Activated naive CD4-positive, alpha-beta T cell treated with anti-CD3 and anti-CD28 coated beads, Interleukin-2, amount 50 U/mL, for 24 hours (primary cell): ENCODE results near the gene MOV10L1.

ENCODE experiments used
- H3K27ac Mint-ChIP-seq: one replicate; pipeline ENCODE4 v1.8.0; 2021; ENCODE audit warnings: mild to moderate bottlenecking, mixed read lengths
- H3K27me3 Mint-ChIP-seq: one replicate; pipeline ENCODE4 v1.8.0; 2021; ENCODE audit warnings: mixed read lengths
- H3K36me3 Mint-ChIP-seq: one replicate; pipeline ENCODE4 v1.8.0; 2021; ENCODE audit warnings: mixed read lengths
- H3K4me1 Mint-ChIP-seq: one replicate; pipeline ENCODE4 v1.8.0; 2021; ENCODE audit warnings: mixed read lengths
- H3K4me3 Mint-ChIP-seq: one replicate; pipeline ENCODE4 v1.8.0; 2021; ENCODE audit warnings: mild to moderate bottlenecking, mixed read lengths
- H3K9me3 Mint-ChIP-seq: one replicate; pipeline ENCODE4 v1.8.0; 2021; ENCODE audit warnings: mixed read lengths

Gene MOV10L1

DNA sequence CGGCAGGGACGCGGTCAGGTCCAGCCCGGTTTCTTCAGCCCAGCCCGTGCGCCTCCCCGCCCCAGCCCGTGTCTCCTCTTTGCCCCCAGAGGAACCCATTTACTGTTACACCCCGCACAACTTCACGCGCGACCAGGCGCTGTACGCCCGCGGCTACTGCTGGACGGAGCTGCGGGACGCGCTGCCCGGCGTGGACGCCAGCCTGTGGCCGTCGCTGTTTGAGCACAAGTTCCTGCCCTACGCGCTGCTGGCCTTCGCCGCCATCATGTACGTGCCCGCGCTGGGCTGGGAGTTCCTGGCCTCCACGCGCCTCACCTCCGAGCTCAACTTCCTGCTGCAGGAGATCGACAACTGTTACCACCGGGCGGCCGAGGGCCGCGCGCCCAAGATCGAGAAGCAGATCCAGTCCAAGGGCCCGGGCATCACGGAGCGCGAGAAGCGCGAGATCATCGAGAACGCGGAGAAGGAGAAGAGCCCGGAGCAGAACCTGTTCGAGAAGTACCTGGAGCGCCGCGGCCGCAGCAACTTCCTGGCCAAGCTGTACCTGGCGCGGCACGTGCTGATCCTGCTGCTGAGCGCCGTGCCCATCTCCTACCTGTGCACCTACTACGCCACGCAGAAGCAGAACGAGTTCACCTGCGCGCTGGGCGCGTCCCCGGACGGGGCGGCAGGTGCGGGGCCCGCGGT is 87.2 kb downstream of the MOV10L1 start:
- Mint-ChIP-seq H3K9me3 (no peaks in the 10 kb centered on the region), H3K4me1 (peaks cover 3% of the 10 kb centered on the region), H3K27ac (no peak overlapping the region), H3K27me3 (peaks cover 4% of the 10 kb centered on the region), H3K36me3 (no peaks in the 10 kb centered on the region), H3K4me3 (no peak overlapping the region)

DNA sequence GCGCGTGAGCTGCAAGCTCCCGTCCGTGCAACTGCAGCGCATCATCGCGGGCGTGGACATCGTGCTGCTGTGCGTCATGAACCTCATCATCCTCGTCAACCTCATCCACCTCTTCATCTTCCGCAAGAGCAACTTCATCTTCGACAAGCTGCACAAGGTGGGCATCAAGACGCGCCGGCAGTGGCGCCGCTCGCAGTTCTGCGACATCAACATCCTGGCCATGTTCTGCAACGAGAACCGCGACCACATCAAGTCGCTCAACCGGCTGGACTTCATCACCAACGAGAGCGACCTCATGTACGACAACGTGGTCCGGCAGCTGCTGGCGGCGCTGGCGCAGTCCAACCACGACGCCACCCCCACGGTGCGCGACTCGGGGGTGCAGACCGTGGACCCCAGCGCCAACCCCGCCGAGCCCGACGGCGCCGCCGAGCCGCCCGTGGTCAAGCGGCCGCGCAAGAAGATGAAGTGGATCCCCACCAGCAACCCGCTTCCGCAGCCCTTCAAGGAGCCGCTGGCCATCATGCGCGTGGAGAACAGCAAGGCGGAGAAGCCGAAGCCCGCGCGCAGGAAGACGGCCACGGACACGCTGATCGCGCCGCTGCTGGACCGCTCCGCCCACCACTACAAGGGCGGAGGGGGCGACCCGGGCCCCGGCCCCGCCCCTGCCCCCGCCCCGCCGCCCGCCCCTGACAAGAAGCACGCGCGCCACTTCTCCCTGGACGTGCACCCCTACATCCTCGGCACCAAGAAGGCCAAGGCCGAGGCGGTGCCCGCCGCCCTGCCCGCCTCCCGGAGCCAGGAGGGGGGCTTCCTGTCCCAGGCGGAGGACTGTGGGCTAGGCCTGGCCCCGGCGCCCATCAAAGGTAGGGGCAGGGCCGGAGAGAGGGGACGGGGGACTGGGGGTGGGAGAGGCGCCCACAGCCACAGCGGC is 88.0 kb downstream of the MOV10L1 start:
- H3K4me1 Mint-ChIP-seq: peaks cover 3% of the 10 kb centered on the region
- peaks cover 2% of the 10 kb centered on the region for H3K27me3 Mint-ChIP-seq
- no peak overlapping the region for H3K4me3 Mint-ChIP-seq
- H3K36me3 Mint-ChIP-seq: no peaks in the 10 kb centered on the region
- no peaks in the 10 kb centered on the region for H3K9me3 Mint-ChIP-seq
- H3K27ac Mint-ChIP-seq: no peak overlapping the region

DNA sequence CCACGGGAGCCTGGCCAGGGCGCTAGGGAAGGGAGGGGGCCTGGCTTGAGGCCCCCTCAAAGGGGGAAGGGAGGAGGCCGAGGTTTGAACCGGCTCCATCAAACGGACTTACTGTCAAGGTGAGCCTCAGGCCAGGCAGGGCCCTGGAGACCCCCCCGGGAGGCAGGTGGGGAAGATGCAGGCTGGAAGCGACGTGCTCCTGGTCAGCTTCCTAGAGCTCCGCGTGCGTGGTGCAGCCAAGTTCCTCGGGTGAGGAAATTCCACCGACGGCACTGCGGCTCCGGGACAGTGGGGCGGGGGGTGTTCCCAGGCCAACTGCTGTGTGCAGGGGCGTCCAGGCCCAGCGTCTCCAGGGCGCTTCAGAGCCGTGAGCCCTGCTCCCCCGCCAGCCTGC is 88.7 kb downstream of the MOV10L1 start:
- Mint-ChIP-seq H3K4me1 (peaks cover 3% of the 10 kb centered on the region), H3K36me3 (no peaks in the 10 kb centered on the region), H3K27me3 (peaks cover 2% of the 10 kb centered on the region), H3K4me3 (no peak overlapping the region), H3K27ac (no peak overlapping the region), H3K9me3 (no peaks in the 10 kb centered on the region)

DNA sequence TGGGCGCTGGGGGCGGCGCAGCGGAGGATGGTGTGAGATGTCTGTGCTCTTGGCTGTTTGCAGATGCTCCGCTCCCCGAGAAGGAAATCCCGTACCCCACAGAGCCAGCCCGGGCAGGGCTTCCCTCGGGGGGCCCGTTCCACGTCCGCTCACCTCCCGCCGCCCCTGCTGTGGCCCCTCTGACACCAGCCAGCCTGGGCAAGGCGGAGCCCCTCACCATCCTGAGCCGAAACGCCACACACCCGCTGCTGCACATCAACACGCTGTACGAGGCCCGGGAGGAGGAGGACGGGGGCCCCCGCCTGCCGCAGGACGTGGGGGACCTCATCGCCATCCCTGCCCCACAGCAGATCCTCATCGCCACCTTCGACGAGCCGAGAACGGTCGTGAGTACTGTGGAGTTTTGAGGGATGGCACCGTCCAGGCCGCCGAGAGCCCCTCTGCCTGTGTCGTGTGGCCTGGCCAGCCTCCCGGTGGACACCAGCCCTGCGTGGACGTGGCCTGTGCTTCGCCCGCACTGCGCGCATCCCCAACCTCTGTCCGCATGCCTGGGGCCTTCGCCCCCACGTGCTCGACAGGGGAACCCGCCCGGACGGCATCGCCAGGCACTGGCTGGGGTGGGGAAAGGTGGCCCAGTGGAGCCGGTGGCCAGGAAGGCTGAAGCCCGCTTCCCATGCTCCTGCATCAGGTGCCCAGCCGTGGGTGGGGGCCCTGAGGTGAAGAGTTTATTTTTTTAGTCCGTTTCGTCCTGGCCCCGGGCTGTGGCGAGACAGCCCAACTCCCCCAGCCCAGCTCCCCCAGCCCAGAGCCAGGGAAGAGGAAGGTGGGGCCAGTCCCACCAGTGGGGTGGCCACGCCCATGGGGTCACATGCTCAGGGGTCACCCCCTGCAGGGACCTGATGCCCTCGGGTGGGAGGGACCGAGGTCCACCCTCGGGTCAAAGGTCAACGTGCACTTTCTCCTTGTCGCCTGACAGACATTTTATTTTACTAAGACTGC is 89.4 kb downstream of the MOV10L1 start:
- no peak overlapping the region for H3K27ac Mint-ChIP-seq
- H3K4me1 Mint-ChIP-seq: peaks cover 3% of the 10 kb centered on the region
- H3K4me3 Mint-ChIP-seq: no peak overlapping the region
- H3K9me3 Mint-ChIP-seq: no peaks in the 10 kb centered on the region
- H3K27me3 Mint-ChIP-seq: peaks cover 2% of the 10 kb centered on the region
- H3K36me3 Mint-ChIP-seq: no peaks in the 10 kb centered on the region

DNA sequence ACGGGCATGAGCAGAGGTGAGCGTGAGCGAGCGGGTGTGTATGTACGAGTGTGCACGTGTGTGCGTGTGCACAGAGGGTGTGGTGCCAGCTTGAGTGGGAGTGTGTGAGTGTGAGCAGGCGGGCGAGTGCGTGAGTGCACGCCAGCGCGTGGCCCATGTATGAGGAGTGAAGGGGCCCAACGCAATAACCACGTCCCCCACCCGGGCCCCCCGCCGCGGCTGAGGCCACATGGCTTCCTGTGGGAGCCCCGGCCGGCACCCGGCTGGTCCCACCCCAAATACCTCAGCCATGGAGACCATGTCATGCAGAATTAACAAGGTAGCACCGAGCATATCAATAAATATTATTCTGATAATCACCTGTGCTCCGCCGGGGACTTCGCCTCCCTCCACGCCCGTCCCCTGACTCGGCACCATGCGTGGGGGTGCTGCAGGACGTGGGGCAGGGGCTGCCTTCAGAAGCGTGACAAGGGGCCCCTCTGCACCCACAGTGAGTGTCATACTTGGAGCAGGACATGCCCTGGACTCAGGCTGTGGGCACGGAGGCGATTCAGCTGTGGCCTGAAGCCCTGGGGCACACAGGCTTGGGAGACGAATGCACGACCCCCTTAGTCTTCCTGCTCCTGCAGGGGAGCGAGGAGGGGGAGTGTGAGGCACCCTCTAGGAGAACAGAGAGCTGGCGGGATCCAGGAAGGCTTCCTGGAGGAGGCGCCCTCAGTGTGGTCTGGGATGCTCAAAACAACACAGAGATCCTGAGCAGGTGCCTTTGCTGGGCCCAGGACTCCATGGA is 90.3 kb downstream of the MOV10L1 start:
- Mint-ChIP-seq H3K36me3 (no peaks in the 10 kb centered on the region), H3K4me1 (peaks cover 6% of the 10 kb centered on the region)

DNA sequence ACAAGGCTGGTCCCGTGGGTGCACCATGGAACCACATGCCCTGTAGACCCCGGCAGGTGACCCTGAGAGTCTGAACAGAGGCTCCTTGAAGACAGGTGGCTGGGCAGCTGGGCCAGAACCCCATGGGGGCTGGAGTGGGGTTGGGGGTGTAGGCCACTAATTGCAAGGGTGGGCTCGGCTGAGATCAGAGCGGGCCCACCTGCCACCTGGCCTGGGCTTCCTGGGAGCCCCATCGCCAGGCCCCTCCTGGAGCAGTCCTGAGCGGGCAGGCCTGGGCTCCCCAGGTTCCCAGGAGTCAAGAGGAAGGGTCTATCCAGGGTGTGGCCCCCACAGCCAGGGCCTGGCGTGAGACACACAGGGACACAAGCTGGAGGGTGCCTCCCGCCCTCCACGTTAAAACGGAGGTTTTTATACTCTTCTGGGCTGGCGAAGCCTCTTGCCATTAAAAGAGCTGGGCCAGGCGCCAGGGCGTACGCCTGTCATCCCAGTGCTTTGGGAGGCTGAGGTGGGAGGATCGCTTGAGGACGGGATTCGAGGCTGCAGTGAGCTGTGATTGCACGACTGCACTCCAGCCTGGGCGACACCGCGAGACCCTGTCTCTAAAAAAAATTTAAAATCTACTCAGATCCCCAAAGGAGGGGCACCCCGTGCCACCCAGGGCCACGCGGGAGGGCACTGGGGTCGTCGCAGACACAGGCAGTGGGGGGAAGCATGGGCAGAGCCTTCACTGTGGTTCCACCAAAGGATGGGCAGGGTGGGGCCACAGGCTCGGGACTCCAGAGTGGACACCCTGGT is 91.1 kb downstream of the MOV10L1 start:
- H3K27me3 Mint-ChIP-seq: peaks cover 2% of the 10 kb centered on the region
- H3K27ac Mint-ChIP-seq: no peak overlapping the region

More for the DNA sequence above, 90.3 kb downstream of the MOV10L1 start:
- Mint-ChIP-seq H3K27me3 (peaks cover 2% of the 10 kb centered on the region), H3K9me3 (no peaks in the 10 kb centered on the region), H3K4me3 (no peak overlapping the region), H3K27ac (no peak overlapping the region)

DNA sequence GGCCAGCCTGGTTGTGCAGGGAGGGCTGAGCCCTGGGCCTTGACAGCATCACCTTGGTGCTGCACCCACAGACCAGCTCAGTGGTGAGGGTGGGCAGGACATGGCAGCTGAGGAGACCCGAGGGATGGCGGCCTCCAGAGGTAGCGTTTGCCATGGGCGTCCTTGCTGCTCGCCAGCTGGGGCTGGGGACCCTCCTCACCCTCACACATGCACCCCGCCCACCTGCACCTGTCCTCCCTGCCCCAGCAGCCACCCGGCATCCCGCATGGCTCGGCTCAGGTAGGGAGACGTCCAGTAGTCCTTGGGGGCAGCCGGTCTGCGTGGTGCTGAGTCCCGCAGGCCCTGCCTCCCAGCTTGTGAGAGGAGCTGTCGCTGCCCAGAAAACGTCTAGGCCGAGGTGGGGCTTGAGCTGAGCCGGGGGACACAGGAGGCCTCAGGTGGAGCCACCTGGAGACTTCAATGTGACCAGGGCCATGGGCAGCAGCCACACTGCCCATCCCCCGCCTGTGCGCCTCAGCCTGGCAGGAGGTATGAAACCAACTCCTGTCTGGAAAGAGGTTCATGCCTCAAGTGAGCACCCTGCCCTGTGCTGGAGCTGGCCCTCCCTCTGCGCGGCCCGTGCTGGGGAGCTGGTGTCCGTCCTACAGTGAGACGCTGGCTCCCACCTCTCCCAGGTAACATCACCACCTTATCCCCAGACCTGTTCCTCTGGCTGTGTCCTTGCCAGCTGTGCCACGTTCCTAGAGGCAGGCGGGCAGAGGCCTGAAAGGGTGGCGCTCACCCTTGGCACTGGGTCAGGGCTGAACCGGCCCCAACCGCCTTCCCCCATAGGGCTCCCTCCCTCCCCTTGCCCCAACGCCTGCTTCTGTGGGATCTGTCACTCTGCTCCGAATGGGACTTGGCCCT is 92.6 kb downstream of the MOV10L1 start:
- H3K9me3 Mint-ChIP-seq: no peaks in the 10 kb centered on the region
- H3K27ac Mint-ChIP-seq: no peak overlapping the region
- H3K4me3 Mint-ChIP-seq: no peak overlapping the region
- peaks cover 15% of the 10 kb centered on the region for H3K4me1 Mint-ChIP-seq
- H3K27me3 Mint-ChIP-seq: peaks cover 2% of the 10 kb centered on the region
- H3K36me3 Mint-ChIP-seq: peaks cover 1% of the 10 kb centered on the region

More for the DNA sequence above, 91.1 kb downstream of the MOV10L1 start:
- Mint-ChIP-seq H3K36me3 (no peaks in the 10 kb centered on the region), H3K4me3 (no peak overlapping the region), H3K4me1 (peaks cover 9% of the 10 kb centered on the region), H3K9me3 (no peaks in the 10 kb centered on the region)

DNA sequence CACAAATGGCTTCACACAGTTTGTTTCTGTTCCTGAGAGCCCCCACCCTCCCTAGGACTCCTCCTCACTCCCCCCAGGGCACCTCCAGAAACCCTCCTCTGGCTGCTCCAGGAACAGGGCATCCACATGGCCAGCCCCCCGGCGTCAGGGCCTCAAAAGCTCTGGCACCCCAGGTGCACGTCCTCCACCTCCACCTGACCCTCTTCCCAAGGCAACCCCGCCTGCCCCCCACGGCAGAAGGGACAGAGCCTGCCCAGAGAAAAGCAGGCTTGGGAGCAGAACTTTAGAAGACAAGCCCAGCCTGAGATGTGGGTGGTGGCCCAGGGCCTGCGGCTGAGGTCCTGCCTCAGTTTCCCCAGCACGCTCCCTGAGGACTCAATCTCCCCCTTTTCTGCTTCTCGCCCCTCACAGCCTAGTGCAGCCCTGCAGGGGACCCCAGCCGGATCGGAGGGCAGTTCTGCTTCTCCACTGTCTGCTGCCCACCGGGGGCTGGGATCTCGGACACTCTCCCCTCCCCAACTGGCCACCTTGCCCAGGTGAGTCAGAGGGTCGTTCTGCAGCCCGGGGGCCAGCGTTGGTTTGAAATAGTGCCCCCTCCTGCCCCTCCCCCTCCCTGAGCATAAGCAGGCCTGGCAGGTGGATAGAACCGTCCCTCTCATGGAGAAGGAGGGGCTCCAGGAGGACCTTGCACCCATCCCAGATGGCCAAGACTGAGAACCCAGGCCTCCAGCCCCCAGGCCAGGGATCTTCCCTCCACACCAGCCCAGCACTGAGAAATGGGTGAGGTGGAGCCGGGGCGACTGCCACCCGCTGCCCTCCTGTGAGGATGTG is 93.5 kb downstream of the MOV10L1 start:
- Mint-ChIP-seq H3K36me3 (peaks cover 1% of the 10 kb centered on the region), H3K9me3 (no peaks in the 10 kb centered on the region), H3K27ac (no peak overlapping the region), H3K4me1 (peaks cover 19% of the 10 kb centered on the region), H3K27me3 (peaks cover 2% of the 10 kb centered on the region), H3K4me3 (peak overlapping the region; percentile 54)

DNA sequence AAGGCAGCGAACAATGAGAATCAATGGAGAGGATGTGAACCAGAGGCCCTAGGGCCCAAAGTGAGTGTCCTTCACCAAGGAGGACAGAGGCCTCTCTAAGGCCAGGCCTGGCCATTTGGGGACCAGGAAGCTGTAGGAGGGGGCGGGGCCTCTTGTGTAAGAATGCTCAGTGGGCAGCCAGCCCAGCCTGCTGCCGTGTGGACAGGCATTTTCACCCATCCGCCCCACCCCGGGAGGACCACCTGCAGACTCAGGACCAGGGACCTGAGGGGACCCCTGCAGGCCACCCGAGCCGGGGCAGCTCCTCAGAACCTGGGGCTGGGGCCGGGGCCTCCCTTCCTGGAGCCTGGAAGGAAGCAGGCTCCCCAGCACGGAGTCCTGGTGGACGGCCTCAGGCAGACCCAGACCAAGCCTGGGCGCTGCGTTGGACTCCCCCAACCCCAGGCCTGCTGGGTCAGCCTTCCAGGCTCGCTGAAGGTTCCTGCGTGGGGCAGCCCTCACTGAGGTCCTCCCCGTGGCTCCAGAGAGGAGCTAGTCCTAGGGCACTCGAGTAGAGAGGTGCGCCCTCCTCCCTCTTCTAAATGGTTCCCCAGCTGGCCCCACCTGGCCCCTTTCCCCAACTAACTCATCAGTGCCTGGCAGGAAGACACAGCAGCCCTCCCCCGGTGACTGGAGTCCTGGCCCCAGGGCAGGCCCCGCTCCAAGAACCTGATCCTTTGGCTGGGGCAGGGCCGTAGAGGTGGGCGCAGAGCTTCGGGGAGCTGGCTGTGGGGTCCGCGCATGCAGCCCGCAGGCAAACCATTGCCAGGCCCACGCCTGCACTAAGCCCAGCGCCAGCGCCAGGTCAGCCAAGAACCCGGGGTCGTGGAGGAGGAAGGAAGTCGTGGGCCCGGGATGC is 94.4 kb downstream of the MOV10L1 start:
- H3K36me3 Mint-ChIP-seq: peaks cover 1% of the 10 kb centered on the region
- H3K4me1 Mint-ChIP-seq: peaks cover 26% of the 10 kb centered on the region
- H3K9me3 Mint-ChIP-seq: no peaks in the 10 kb centered on the region
- H3K4me3 Mint-ChIP-seq: peak overlapping the region; percentile 81
- peaks cover 2% of the 10 kb centered on the region for H3K27me3 Mint-ChIP-seq
- no peak overlapping the region for H3K27ac Mint-ChIP-seq

DNA sequence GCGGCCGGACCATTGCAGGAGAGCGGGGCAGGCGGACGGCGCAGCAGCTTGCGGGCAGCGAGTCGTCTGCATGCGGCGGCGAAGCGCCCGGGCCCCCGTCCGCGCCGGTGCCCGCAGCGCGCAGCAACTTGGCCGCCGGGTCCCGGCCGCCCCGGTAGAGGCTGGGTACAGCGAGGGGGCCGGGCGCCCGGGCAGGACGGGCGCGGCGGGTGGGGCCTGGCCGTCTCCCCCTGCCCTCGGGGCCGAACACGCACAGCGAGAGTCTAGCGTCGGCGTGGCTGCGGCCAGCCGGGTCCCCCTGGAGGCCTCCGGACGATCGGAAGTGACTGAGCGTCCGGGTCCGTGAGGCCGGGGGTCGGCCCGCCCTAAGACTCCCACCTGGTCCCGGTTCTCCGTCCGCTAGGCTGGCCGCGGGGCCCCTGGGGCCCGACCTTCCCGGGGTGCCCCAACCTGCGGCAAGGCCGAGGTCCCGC is 95.1 kb downstream of the MOV10L1 start:
- Mint-ChIP-seq H3K4me1 (peaks cover 29% of the 10 kb centered on the region), H3K9me3 (no peaks in the 10 kb centered on the region), H3K27ac (no peak overlapping the region), H3K4me3 (peak overlapping the region; percentile 89), H3K27me3 (no peaks in the 10 kb centered on the region), H3K36me3 (peaks cover 1% of the 10 kb centered on the region)

DNA sequence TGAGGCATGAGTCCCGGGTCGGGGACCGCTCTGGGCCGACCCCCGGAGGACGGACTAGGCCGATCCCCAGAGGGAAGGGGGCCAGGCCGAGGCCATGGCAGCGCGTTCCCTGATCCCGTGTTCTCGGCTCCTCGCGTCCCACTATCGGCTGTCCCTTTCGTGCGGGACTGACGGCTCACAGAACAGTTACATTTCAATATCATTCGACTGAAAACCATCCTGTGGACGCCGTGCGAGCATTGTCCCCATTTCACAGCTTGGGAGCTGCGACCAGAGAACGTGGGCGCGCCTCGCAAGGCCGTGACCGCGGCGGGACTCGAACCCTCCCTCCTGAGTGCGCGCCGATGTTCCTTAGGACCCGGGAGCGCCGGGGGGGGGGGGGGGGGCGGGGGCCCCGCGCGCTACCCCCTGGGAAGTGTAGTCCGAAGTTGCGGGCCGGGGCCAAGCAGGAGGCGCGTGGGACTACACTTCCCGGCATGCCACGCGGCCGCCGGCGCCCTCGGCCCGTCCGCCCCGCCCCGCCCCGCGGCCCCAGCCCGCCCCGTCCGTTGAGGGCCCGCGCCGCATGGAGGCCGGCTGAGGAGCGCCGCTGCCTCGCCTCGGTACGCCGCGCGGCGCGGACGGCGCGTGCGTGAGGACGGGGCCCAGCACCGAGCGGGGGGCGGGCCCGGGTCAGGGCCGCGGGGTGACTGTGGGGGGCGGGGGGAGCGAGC is 95.7 kb downstream of the MOV10L1 start, which contains the start of gene TRABD:
TSS of gene TRABD (plus strand) at position 539 of the 713 bp plus-strand sequence. CDS start 7,148 bp downstream, outside the sequence.
- H3K4me3 Mint-ChIP-seq: peak within 1 kb of the TSS; percentile 95
- no peaks in the 10 kb centered on the region for H3K9me3 Mint-ChIP-seq
- no peaks in the 10 kb centered on the region for H3K27me3 Mint-ChIP-seq
- peaks cover 30% of the 10 kb centered on the region for H3K4me1 Mint-ChIP-seq
- H3K27ac Mint-ChIP-seq: peak within 1 kb of the TSS; percentile 95
- peaks cover 1% of the 10 kb centered on the region for H3K36me3 Mint-ChIP-seq
